HEK293T (cell line): ENCODE measurements around the gene MRPL41.

Experiments used
- BHLHE40 ChIP-seq: fragments of 450-650 bp; IDR thresholded peaks from 2 replicates; pipeline ENCODE4 v1.6.1; 2016; ENCODE audit warnings: mild to moderate bottlenecking, moderate library complexity, borderline replicate concordance
- FOXA1 ChIP-seq: fragments of 450-650 bp; IDR thresholded peaks from 2 replicates; pipeline ENCODE4 v1.6.1; 2016; ENCODE audit warnings: mild to moderate bottlenecking
- NFRKB ChIP-seq: fragments of 450-650 bp; IDR thresholded peaks from 2 replicates; pipeline ENCODE4 v1.6.1; 2016; ENCODE audit warnings: mild to moderate bottlenecking, moderate library complexity

DNA sequence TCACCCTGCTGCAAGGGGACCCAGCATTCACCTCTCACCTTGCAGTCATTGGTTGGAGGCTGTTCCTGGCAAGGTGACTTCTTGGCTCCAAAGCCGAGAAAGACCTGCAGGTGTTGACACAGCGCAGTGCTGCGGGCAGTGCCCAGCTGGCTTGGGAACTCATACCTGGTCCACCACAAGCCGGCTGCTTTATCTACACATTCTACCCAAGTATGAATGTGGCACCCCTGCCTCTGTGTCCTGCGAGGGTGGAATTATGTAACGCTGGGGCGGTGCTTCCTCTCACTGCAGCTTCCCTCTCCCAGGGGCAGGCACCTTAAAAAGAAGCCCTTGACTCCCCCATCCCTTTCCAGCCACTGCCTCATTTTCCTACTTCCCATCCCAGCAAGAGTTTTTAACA is 41.1 kb downstream of the MRPL41 start:
- TF ChIP-seq BHLHE40 (no peak), NFRKB (no peak), FOXA1 (no peak)
